CD14-positive monocyte (primary cell): ENCODE data around the gene SH3TC2. TPM values are rescaled to one million over a fixed set of nuclear protein-coding genes. Genes with fewer than 3 reads are reported as not detected.

ENCODE experiments used
- DNase-seq, 3 donors: peaks; one replicate each; pipeline ENCODE4 v3.0.0-alpha.2; 2011 to 2022
- H2AFZ ChIP-seq: 2 replicates; pipeline ENCODE4 v1.6.0; 2012; ENCODE audit warnings: mild to moderate bottlenecking, low read depth, low read length, inconsistent platforms; ENCODE audit not compliant: insufficient read depth, poor library complexity, severe bottlenecking
- H3K27ac ChIP-seq, 2 donors: 1 replicate in 1 of 2; 2 replicates in 1 of 2; pipeline ENCODE4 v1.5.1; 2012 to 2013; ENCODE audit warnings: low read length in 2 of 2, control low read depth in 1 of 2, inconsistent platforms in 1 of 2, low read depth in 1 of 2, mild to moderate bottlenecking in 1 of 2
- H3K27me3 ChIP-seq, 2 donors: one replicate each; pipeline versions ENCODE4 v1.6.0 to v1.6.1; 2011 to 2013; ENCODE audit warnings: low read length in 2 of 2; ENCODE audit not compliant: control insufficient read depth in 2 of 2, insufficient read depth in 2 of 2
- H3K36me3 ChIP-seq, 2 donors: replicated peaks in 1 of 2; 1 replicate in 1 of 2; 2 replicates in 1 of 2; pipeline versions ENCODE4 v1.5.1 to v1.6.1; 2012 to 2013; ENCODE audit warnings: low read length in 2 of 2, control low read depth in 1 of 2, inconsistent platforms in 1 of 2, mild to moderate bottlenecking in 1 of 2; ENCODE audit not compliant: insufficient read depth in 2 of 2, control insufficient read depth in 1 of 2
- H3K4me1 ChIP-seq, 2 donors: 1 replicate in 1 of 2; 2 replicates in 1 of 2; pipeline versions ENCODE4 v1.5.1 to v1.6.1; 2012 to 2013; ENCODE audit warnings: low read length in 2 of 2, control low read depth in 1 of 2, inconsistent platforms in 1 of 2, mild to moderate bottlenecking in 1 of 2, moderate library complexity in 1 of 2; ENCODE audit not compliant: insufficient read depth in 2 of 2, control insufficient read depth in 1 of 2
- H3K4me2 ChIP-seq: replicated peaks from 2 replicates; pipeline ENCODE3; 2012; ENCODE audit warnings: low read length, moderate library complexity, mild to moderate bottlenecking; ENCODE audit not compliant: poor library complexity, severe bottlenecking; ENCODE audit errors: extremely low read depth
- H3K4me3 ChIP-seq, 3 experiments: fragments of 200-600 bp in 1 of 3; sonication (generic) in 1 of 3; replicated peaks in 1 of 3; 1 replicate in 2 of 3; 2 replicates in 1 of 3; pipeline ENCODE4 v1.5.1; 2011 to 2013; ENCODE audit warnings: low read length in 3 of 3, mild to moderate bottlenecking in 3 of 3, control low read depth in 2 of 3, low read depth in 2 of 3, inconsistent platforms in 1 of 3, moderate library complexity in 1 of 3
- H3K79me2 ChIP-seq: 2 replicates; pipeline ENCODE4 v1.6.0; 2012; ENCODE audit warnings: mild to moderate bottlenecking, control low read depth, inconsistent platforms, low read length, moderate library complexity; ENCODE audit not compliant: insufficient read depth
- H3K9ac ChIP-seq: 2 replicates; pipeline ENCODE4 v1.6.0; 2017; ENCODE audit warnings: low read length, mild to moderate bottlenecking; ENCODE audit not compliant: insufficient read depth, poor library complexity, severe bottlenecking
- H3K9me3 ChIP-seq, 2 donors: replicated peaks in 1 of 2; 1 replicate in 1 of 2; 2 replicates in 1 of 2; pipeline versions ENCODE4 v1.5.1 to v1.6.1; 2012 to 2013; ENCODE audit warnings: low read length in 2 of 2, control low read depth in 1 of 2; ENCODE audit not compliant: control insufficient read depth in 1 of 2, insufficient read depth in 1 of 2
- H4K20me1 ChIP-seq: 2 replicates; pipeline ENCODE4 v1.6.0; 2012; ENCODE audit warnings: mild to moderate bottlenecking, low read length, control low read depth, moderate library complexity; ENCODE audit not compliant: insufficient read depth
- H3K27ac Mint-ChIP-seq, 7 donors: one replicate each; pipeline ENCODE4 v1.8.0; 2020; ENCODE audit warnings: mild to moderate bottlenecking in 7 of 7, mixed read lengths in 7 of 7, moderate library complexity in 6 of 7, inconsistent platforms in 2 of 7
- H3K27me3 Mint-ChIP-seq, 3 donors: one replicate each; pipeline ENCODE4 v1.8.0; 2021 to 2022; ENCODE audit warnings: low read depth in 3 of 3, mild to moderate bottlenecking in 3 of 3, mixed read lengths in 3 of 3, moderate library complexity in 3 of 3, inconsistent platforms in 1 of 3
- H3K36me3 Mint-ChIP-seq, 2 donors: one replicate each; pipeline ENCODE4 v1.8.0; 2020; ENCODE audit warnings: mixed read lengths in 2 of 2, inconsistent platforms in 1 of 2, mild to moderate bottlenecking in 1 of 2
- H3K4me1 Mint-ChIP-seq: one replicate; pipeline ENCODE4 v1.8.0; 2020; ENCODE audit warnings: mild to moderate bottlenecking, mixed read lengths
- H3K4me3 Mint-ChIP-seq, 2 donors: one replicate each; pipeline ENCODE4 v1.8.0; 2020; ENCODE audit warnings: mild to moderate bottlenecking in 2 of 2, mixed read lengths in 2 of 2, moderate library complexity in 1 of 2
- H3K9me3 Mint-ChIP-seq, 7 donors: one replicate each; pipeline ENCODE4 v1.8.0; 2020 to 2022; ENCODE audit warnings: mixed read lengths in 7 of 7, mild to moderate bottlenecking in 6 of 7, moderate library complexity in 6 of 7, inconsistent platforms in 2 of 7
- WGBS: methylation state at CpG from one replicate; pipeline ENCODE4 v1.1.5; 2013; ENCODE audit warnings: missing lambda C conversion rate; ENCODE audit not compliant: insufficient coverage; 5-methylcytosine and 5-hydroxymethylcytosine counted together
- intact Hi-C, 2 donors: fragments of 100-400 bp; cut with micrococcal nuclease; formaldehyde crosslinking; loops; one replicate each; pipeline versions ENCODE4 v1.15.0 to v1.15.1; 2023
- polyA plus RNA-seq, 3 donors: library from polyadenylated mRNA; depleted of rRNA in 1 of 3; unstranded in 2 of 3; stranded (reverse) in 1 of 3; fragments of 300-500 nt in 2 of 3; fragments of >200 nt in 1 of 3; fragmentation: Illumina TruSeq in 2 of 3; gene quantifications; 1 replicate in 2 of 3; 2 replicates in 1 of 3; pipeline ENCODE4 v1.2.3, GENCODE V29; 2012 to 2021
- TF ChIP-seq, protein P1 (sequence below): fragments of 200-600 bp; IDR thresholded peaks from one replicate; pipeline ENCODE4 v1.8.0; 2022; ENCODE audit warnings: antibody characterized with exemption, mild to moderate bottlenecking

SH3TC2 gene
- polyA plus RNA-seq, 3 donors, result 0.01 to 0.30 (median 0.14) TPM

DNA sequence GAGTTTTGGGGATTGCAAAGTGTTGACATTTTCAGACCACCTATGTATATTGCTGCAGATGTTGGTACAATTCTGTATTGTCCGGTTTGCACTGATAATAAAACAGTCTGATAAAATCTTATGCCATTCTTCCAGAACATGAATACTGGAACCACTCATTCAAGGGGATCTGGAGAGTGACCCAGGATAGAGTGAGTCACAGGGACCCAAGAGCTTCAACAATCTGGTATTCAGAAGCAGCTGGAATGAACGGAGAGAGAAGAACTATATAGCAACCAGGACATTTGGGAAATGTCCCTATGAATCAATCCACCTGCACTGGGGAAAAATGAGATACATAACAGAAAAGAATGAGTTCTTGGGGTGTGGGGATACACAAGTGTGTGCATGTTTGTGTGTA lies 73.3 kb downstream of the SH3TC2 start:
- Mint-ChIP-seq H3K4me1 (peaks cover 3% of the 10 kb centered on the region), H3K27me3 (no peaks in the 10 kb centered on the region), H3K27ac (no peak overlapping the region)

DNA sequence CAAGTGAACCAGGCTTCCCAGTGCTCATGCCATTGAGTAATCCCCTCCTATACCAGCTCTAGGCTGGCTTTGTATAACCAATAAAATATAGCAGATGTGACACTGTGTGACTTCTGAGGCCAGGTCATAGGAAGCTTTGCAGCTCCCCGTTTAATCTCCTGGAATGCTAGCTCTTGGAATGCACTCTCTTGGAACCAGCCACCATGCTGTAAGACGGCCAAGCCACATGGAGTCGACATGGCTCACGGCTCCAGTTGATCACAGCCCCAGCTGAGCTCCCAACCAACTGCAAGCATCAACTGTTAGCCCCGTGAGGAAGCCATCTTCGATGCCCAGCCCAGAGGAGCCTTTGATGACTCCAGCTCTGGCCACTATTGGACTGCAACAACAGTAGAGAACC lies 74.5 kb downstream of the SH3TC2 start:
- 97% methylated on average over 6 of the region's 6 CpGs for WGBS
- H3K27me3 Mint-ChIP-seq, result peaks cover 0 to 1% (median 0%) of the 10 kb centered on the region in 3 donors
- H3K4me3 ChIP-seq, result no peak overlapping the region
- H2AFZ ChIP-seq, result no peak overlapping the region
- H3K27ac Mint-ChIP-seq, result no peak overlapping the region
- H3K9ac ChIP-seq, result no peak overlapping the region
- H3K36me3 Mint-ChIP-seq, result no peaks in the 10 kb centered on the region
- no peaks in the 10 kb centered on the region for H4K20me1 ChIP-seq
- TF ChIP-seq, protein P1, sequence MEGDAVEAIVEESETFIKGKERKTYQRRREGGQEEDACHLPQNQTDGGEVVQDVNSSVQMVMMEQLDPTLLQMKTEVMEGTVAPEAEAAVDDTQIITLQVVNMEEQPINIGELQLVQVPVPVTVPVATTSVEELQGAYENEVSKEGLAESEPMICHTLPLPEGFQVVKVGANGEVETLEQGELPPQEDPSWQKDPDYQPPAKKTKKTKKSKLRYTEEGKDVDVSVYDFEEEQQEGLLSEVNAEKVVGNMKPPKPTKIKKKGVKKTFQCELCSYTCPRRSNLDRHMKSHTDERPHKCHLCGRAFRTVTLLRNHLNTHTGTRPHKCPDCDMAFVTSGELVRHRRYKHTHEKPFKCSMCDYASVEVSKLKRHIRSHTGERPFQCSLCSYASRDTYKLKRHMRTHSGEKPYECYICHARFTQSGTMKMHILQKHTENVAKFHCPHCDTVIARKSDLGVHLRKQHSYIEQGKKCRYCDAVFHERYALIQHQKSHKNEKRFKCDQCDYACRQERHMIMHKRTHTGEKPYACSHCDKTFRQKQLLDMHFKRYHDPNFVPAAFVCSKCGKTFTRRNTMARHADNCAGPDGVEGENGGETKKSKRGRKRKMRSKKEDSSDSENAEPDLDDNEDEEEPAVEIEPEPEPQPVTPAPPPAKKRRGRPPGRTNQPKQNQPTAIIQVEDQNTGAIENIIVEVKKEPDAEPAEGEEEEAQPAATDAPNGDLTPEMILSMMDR, result no peak
- H3K4me1 Mint-ChIP-seq, result peaks cover 6% of the 10 kb centered on the region
- no peak overlapping the region for H3K27ac ChIP-seq
- no peaks in the 10 kb centered on the region for H3K9me3 ChIP-seq
- no peaks in the 10 kb centered on the region for H3K27me3 ChIP-seq
- no peaks in the 10 kb centered on the region for H3K79me2 ChIP-seq
- no peak overlapping the region for H3K4me2 ChIP-seq
- H3K36me3 ChIP-seq, result no peaks in the 10 kb centered on the region
- no peaks in the 10 kb centered on the region for H3K4me1 ChIP-seq
- H3K9me3 Mint-ChIP-seq, result peaks cover 0 to 2% (median 0%) of the 10 kb centered on the region in 7 donors
- no peak overlapping the region for H3K4me3 Mint-ChIP-seq
- DNase-seq, result no peak
- intact Hi-C loops, result no loop called here

More for the DNA sequence above, 73.3 kb downstream of the SH3TC2 start:
- Histone ChIP-seq H3K27me3 (no peaks in the 10 kb centered on the region), H3K36me3 (no peaks in the 10 kb centered on the region), H3K9me3 (no peaks in the 10 kb centered on the region), H3K4me1 (no peaks in the 10 kb centered on the region), H3K27ac (no peak overlapping the region), H2AFZ (no peak overlapping the region), H3K79me2 (no peaks in the 10 kb centered on the region), H3K9ac (no peak overlapping the region), H3K4me2 (no peak overlapping the region), H3K4me3 (no peak overlapping the region), H4K20me1 (no peaks in the 10 kb centered on the region)
- Mint-ChIP-seq H3K4me3 (no peak overlapping the region), H3K36me3 (no peaks in the 10 kb centered on the region), H3K9me3 (no peaks in the 10 kb centered on the region)
- TF ChIP-seq, protein P1, result no peak
- intact Hi-C loops, result no loop called here
- no CpG with 5 or more reads among the region's 2 CpGs for WGBS
- no peak for DNase-seq
